ENCODE results near the gene CYSTM1. TPM values are rescaled to one million over a fixed set of nuclear protein-coding genes. Genes with fewer than 3 reads are reported as not detected.

CYSTM1 gene
- total RNA-seq, 1 experiment from 2014 or later = 27.2 TPM

DNA sequence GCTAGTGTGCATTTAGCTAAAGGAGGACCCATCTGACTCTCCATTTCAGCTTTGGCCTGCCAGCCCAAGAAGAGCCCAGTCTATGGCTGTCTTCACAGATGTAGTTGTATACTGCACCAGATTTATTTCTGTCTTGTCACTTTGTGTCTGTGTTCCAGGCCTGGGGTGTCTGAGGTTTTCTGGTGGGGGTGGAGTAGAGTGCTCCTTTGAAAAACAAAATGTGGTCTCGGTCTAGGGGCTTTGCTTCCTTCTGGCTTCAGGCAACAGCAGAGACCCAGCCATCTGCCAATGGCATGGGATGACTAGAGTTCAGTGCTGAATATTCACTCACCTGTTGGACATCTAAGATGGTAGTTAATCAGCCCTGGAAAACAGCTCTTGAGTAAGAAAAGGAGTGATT is 38.4 kb upstream of the CYSTM1 start:
- CTCF ChIA-PET = no interaction called here

DNA sequence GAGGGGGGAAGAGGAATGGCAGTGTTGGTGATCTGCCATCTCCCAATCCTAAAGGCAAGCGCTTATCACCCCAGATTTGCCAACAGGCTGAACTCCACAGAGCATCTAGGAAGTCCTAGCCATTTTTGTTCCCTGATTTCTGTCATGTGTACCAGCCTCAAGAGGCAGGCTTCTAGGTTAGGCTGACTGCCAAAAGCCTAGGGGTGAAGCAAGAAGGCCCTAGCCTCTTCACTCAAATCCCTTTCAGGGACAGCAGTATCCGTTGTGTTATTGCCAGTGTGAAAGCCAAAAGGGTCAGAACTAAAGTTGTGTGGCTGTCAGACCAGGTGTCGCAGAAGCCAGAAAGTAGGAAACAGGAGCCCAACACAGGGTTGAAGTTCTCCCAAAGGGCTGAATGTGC is 34.6 kb upstream of the CYSTM1 start:
- BruUV-seq (replicated peaks) = no TSS peak
- Histone ChIP-seq H3K27ac (no peak overlapping the region), H3F3A (ENCODE audit: insufficient read depth, low read depth) (no peaks in the 10 kb centered on the region; the same call in 1 of the 2 replicates), H2AFZ (no peak overlapping the region), H3K4me2 (no peak overlapping the region), H3K9me3 (ENCODE audit: insufficient read depth, low read depth) (no peaks in the 10 kb centered on the region), H3K4me3 (no peak overlapping the region), H3K36me3 (ENCODE audit: low read depth) (no peaks in the 10 kb centered on the region), H3K27me3 (ENCODE audit: insufficient read depth, low read depth) (no peaks in the 10 kb centered on the region), H3K9me2 (ENCODE audit: insufficient read depth) (no peaks in the 10 kb centered on the region), H3K79me2 (ENCODE audit: low read depth) (no peaks in the 10 kb centered on the region), H4K20me1 (ENCODE audit: insufficient read depth) (no peaks in the 10 kb centered on the region; the same call in 1 of the 2 replicates), H3K4me1 (replicated peaks; ENCODE audit: insufficient read depth) (no peaks in the 10 kb centered on the region)
- TF ChIP-seq EZH2 (IDR thresholded peaks at IDR 0.05; ENCODE audit: low read depth) (no peak), CTCF (conservative IDR thresholded peaks at IDR 0.05) (no peak)
- POLR2A ChIA-PET (ENCODE audit: unreplicated experiment) = no interaction called here
- intact Hi-C loops (cut with micrococcal nuclease; ENCODE audit: unreplicated experiment) = no loop called here
- no peak for DNase-seq
- CTCF ChIA-PET = no interaction called here

More for the DNA sequence above, 38.4 kb upstream of the CYSTM1 start:
- intact Hi-C loops (cut with micrococcal nuclease; ENCODE audit: unreplicated experiment) = no loop called here
- DNase-seq = no peak
- Histone ChIP-seq H3K4me2 (no peak overlapping the region), H3K36me3 (ENCODE audit: low read depth) (no peaks in the 10 kb centered on the region), H3F3A (ENCODE audit: insufficient read depth, low read depth) (peaks cover under 1% of the 10 kb centered on the region; the same call in 1 of the 2 replicates), H3K9me3 (ENCODE audit: insufficient read depth, low read depth) (no peaks in the 10 kb centered on the region), H4K20me1 (ENCODE audit: insufficient read depth) (no peaks in the 10 kb centered on the region), H3K79me2 (ENCODE audit: low read depth) (no peaks in the 10 kb centered on the region), H2AFZ (no peak overlapping the region), H3K27me3 (ENCODE audit: insufficient read depth, low read depth) (no peaks in the 10 kb centered on the region), H3K9me2 (ENCODE audit: insufficient read depth) (no peaks in the 10 kb centered on the region), H3K4me1 (replicated peaks; ENCODE audit: insufficient read depth) (peaks cover 10% of the 10 kb centered on the region), H3K4me3 (no peak overlapping the region), H3K27ac (no peak overlapping the region)
- no TSS peak for BruUV-seq (replicated peaks)
- POLR2A ChIA-PET (ENCODE audit: unreplicated experiment) = interaction anchor here (0.6 kb wide), 1 partner anchor 67 kb away, joined by 4 read pairs; no protein-coding TSS in a partner anchor
- TF ChIP-seq CTCF (conservative IDR thresholded peaks at IDR 0.05) (no peak), EZH2 (IDR thresholded peaks at IDR 0.05; ENCODE audit: low read depth) (no peak)

DNA sequence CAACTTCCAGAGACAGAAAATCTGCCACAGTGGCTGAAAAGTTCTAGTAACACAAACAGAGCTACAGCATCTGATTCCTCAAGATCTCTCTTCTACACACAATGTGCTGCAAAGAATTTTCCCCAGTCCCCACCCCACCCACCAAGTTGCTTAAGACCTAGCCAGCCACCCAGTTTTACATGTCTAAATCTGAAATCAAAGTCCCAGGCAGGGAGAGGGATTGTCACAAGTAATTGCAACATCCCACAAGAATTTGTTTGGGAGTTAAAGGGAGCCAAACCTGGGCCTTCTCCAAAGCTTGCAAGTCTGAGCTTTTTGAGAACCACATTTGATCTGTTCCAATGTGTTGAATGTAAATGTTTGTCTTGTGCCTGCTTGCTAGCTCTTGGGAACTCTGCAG is 33.7 kb upstream of the CYSTM1 start:
- BruUV-seq (replicated peaks) = no TSS peak
- intact Hi-C loops (cut with micrococcal nuclease; ENCODE audit: unreplicated experiment) = no loop called here
- Histone ChIP-seq H3K27me3 (ENCODE audit: insufficient read depth, low read depth) (no peaks in the 10 kb centered on the region), H3K4me1 (replicated peaks; ENCODE audit: insufficient read depth) (no peaks in the 10 kb centered on the region), H3K79me2 (ENCODE audit: low read depth) (no peaks in the 10 kb centered on the region), H3K27ac (no peak overlapping the region), H4K20me1 (ENCODE audit: insufficient read depth) (no peaks in the 10 kb centered on the region; the same call in 1 of the 2 replicates), H3F3A (ENCODE audit: insufficient read depth, low read depth) (no peaks in the 10 kb centered on the region), H3K4me2 (no peak overlapping the region), H3K9me2 (ENCODE audit: insufficient read depth) (no peaks in the 10 kb centered on the region), H2AFZ (no peak overlapping the region), H3K36me3 (ENCODE audit: low read depth) (no peaks in the 10 kb centered on the region), H3K4me3 (no peak overlapping the region), H3K9me3 (ENCODE audit: insufficient read depth, low read depth) (no peaks in the 10 kb centered on the region)
- ChIA-PET CTCF (no interaction called here), POLR2A (ENCODE audit: unreplicated experiment) (no interaction called here)
- TF ChIP-seq CTCF (conservative IDR thresholded peaks at IDR 0.05) = no peak
- no peak for DNase-seq
